Type B pancreatic cell (in vitro differentiated cells): ENCODE measurements around the gene SMAD3. TPM values are rescaled to one million over a fixed set of nuclear protein-coding genes. Genes with fewer than 3 reads are reported as not detected.

Experiments used
- DNase-seq: peaks from one replicate; pipeline ENCODE4 v3.0.0; 2021; ENCODE audit warnings: mixed read lengths; ENCODE audit not compliant: unreplicated experiment; ENCODE audit errors: extremely low spot score
- H3K27ac Mint-ChIP-seq: 2 replicates; pipeline ENCODE4 v1.8.0; 2021; ENCODE audit warnings: mild to moderate bottlenecking, mixed read lengths
- H3K27me3 Mint-ChIP-seq: 2 replicates; pipeline ENCODE4 v1.8.0; 2021; ENCODE audit warnings: mixed read lengths
- H3K36me3 Mint-ChIP-seq: 2 replicates; pipeline ENCODE4 v1.8.0; 2021; ENCODE audit warnings: mixed read lengths
- H3K4me1 Mint-ChIP-seq: one replicate; pipeline ENCODE4 v1.8.0; 2021; ENCODE audit warnings: mixed read lengths; ENCODE audit not compliant: unreplicated experiment
- H3K4me3 Mint-ChIP-seq: 2 replicates; pipeline ENCODE4 v1.8.0; 2021; ENCODE audit warnings: mild to moderate bottlenecking, mixed read lengths
- H3K9me3 Mint-ChIP-seq: 2 replicates; pipeline ENCODE4 v1.8.0; 2021; ENCODE audit warnings: mixed read lengths
- total RNA-seq: library from RNA; stranded (reverse); gene quantifications from 2 replicates; pipeline ENCODE4 v1.2.1, GENCODE V29; 2021; ENCODE audit warnings: low replicate concordance
- TF ChIP-seq, protein P1 (sequence below): fragments of 200-600 bp; sonication (generic); conservative IDR thresholded peaks from 2 replicates; pipeline ENCODE4 v1.5.0; 2021; ENCODE audit warnings: antibody characterized with exemption, mild to moderate bottlenecking

SMAD3 gene
- total RNA-seq, 1 donor from 2014 or later = 52.0 TPM

- Mint-ChIP-seq H3K27me3 (no peaks in the 10 kb centered on the region), H3K36me3 (peaks cover 8% of the 10 kb centered on the region), H3K27ac (peak overlapping the region; percentile 25), H3K4me3 (peak overlapping the region; percentile 49), H3K4me1 (peaks cover 79% of the 10 kb centered on the region), H3K9me3 (no peaks in the 10 kb centered on the region)
- TF ChIP-seq, protein P1, sequence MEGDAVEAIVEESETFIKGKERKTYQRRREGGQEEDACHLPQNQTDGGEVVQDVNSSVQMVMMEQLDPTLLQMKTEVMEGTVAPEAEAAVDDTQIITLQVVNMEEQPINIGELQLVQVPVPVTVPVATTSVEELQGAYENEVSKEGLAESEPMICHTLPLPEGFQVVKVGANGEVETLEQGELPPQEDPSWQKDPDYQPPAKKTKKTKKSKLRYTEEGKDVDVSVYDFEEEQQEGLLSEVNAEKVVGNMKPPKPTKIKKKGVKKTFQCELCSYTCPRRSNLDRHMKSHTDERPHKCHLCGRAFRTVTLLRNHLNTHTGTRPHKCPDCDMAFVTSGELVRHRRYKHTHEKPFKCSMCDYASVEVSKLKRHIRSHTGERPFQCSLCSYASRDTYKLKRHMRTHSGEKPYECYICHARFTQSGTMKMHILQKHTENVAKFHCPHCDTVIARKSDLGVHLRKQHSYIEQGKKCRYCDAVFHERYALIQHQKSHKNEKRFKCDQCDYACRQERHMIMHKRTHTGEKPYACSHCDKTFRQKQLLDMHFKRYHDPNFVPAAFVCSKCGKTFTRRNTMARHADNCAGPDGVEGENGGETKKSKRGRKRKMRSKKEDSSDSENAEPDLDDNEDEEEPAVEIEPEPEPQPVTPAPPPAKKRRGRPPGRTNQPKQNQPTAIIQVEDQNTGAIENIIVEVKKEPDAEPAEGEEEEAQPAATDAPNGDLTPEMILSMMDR = no peak
- no peak for DNase-seq
Observed at GRCh38 chr15:67135494-67135893, 70.1 kb downstream of the SMAD3 start.

GRCh38 chr15:67136802-67137201, 71.4 kb downstream of the SMAD3 start:
- H3K27ac Mint-ChIP-seq = no peak overlapping the region

DNA sequence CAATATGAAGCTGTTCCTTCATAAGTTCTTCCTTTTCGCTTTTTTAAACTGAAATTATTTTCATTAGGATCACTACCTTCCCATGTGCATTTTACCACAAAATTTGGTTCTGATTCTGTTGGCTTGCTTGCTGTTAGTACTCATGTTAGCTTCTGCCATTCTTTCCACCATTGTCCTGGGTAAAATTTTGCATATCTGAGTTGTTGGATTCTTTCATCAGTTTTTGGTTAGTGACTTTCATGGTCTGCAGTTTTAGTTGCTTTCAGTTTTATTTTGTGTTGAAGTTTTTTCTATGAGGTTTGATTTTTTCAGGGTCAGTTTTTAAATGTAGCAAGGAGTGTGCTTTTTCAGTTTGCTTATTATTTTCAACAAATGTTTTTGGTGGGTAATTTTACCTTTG, 71.9 kb downstream of the SMAD3 start:
- TF ChIP-seq, protein P1 = no peak
- Mint-ChIP-seq H3K9me3 (no peaks in the 10 kb centered on the region), H3K4me3 (peak overlapping the region; percentile 16), H3K4me1 (peaks cover 86% of the 10 kb centered on the region), H3K27me3 (no peaks in the 10 kb centered on the region), H3K27ac (peak overlapping the region; percentile 5), H3K36me3 (peaks cover 5% of the 10 kb centered on the region)
- DNase-seq = no peak

More at GRCh38 chr15:67136802-67137201, 71.4 kb downstream of the SMAD3 start:
- H3K4me1 Mint-ChIP-seq = peaks cover 81% of the 10 kb centered on the region
- peaks cover 5% of the 10 kb centered on the region for H3K36me3 Mint-ChIP-seq
- no peak overlapping the region for H3K4me3 Mint-ChIP-seq
- no peak for DNase-seq
- TF ChIP-seq, protein P1 = no peak
- no peaks in the 10 kb centered on the region for H3K27me3 Mint-ChIP-seq
- no peaks in the 10 kb centered on the region for H3K9me3 Mint-ChIP-seq

DNA sequence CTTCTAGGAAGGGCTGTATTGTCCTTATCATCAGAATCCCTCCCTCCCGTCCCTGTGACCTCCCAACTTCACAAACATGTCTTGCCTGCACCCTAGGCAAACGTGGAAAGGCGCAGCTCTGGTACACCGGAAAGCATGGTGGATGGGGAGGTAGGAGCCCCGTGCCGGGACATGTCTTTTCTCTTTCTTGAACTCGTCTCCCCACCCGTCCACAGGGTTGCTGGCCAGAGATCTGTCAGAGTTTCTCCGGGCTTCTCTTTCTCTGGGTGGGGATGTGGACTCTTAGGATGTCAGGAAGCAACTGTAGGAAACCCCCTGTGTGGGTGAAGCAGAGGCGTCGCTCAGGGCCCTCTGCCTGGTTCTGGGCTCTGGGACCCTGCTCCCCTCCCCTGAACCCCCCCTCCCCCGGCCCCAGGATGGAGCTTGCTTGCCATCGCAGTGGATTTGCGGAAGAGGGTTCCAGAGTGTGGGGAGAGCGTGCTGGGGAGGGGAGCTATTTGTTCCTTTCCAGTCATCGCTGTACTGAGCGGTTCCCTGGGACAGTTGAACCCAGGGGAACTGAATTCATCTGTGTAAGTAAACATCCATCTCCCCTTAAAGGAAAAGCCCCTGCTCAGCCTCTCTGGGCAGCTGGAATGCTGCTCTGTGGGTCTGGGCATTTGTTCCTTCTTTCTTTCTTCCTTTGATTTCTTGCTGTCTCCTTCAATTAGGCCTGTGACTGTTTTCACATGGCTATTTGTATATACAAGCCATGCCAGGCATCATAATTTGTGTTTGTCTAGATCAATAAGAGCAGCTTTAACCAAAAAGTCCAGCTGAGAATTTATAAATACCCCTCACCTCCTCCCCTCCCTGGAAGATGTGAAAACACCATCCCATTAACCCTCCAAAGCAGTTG, 72.8 kb downstream of the SMAD3 start:
- H3K27ac Mint-ChIP-seq = peak overlapping the region; percentile 28
- H3K4me3 Mint-ChIP-seq = peak overlapping the region; percentile 18
- H3K27me3 Mint-ChIP-seq = no peaks in the 10 kb centered on the region
- TF ChIP-seq, protein P1 = no peak
- peaks cover 10% of the 10 kb centered on the region for H3K36me3 Mint-ChIP-seq
- DNase-seq = no peak
- H3K4me1 Mint-ChIP-seq = peaks cover 85% of the 10 kb centered on the region
- no peaks in the 10 kb centered on the region for H3K9me3 Mint-ChIP-seq

GRCh38 chr15:67138891-67139855, 73.8 kb downstream of the SMAD3 start:
- H3K4me1 Mint-ChIP-seq = peaks cover 81% of the 10 kb centered on the region
- no peaks in the 10 kb centered on the region for H3K9me3 Mint-ChIP-seq
- no peaks in the 10 kb centered on the region for H3K27me3 Mint-ChIP-seq
- H3K36me3 Mint-ChIP-seq = peaks cover 10% of the 10 kb centered on the region
- H3K27ac Mint-ChIP-seq = peak overlapping the region; percentile 28
- TF ChIP-seq, protein P1 = no peak
- no peak for DNase-seq
- peak overlapping the region; percentile 38 for H3K4me3 Mint-ChIP-seq
